Activated CD4-positive, alpha-beta memory T cell treated with anti-CD3 and anti-CD28 coated beads for 36 hours (primary cell): ENCODE data around the gene GARNL3. TPM values are rescaled to one million over a fixed set of nuclear protein-coding genes. Genes with fewer than 3 reads are reported as not detected.

Experiments
- CTCF ChIA-PET: fragments of 350-600 bp; sonication (Branson Sonifier 250); formaldehyde crosslinking; loops from one replicate; lab custom pipeline; 2021; ENCODE audit warnings: antibody characterized with exemption, inconsistent platforms; lab: Charles Lee
- POLR2A ChIA-PET: fragments of 350-600 bp; sonication (Branson Sonifier 250); formaldehyde crosslinking; loops from one replicate; lab custom pipeline; 2021; ENCODE audit warnings: antibody characterized with exemption; lab: Charles Lee
- DNase-seq: peaks from one replicate; pipeline ENCODE4 v3.0.0-alpha.2; 2020
- H3K27ac Mint-ChIP-seq: one replicate; pipeline ENCODE4 v1.8.0; 2021; ENCODE audit warnings: mixed read lengths
- H3K27me3 Mint-ChIP-seq: one replicate; pipeline ENCODE4 v1.8.0; 2021; ENCODE audit warnings: mixed read lengths
- H3K36me3 Mint-ChIP-seq: one replicate; pipeline ENCODE4 v1.8.0; 2021; ENCODE audit warnings: mixed read lengths
- H3K4me1 Mint-ChIP-seq: one replicate; pipeline ENCODE4 v1.8.0; 2021; ENCODE audit warnings: low read depth, mixed read lengths
- H3K4me3 Mint-ChIP-seq: one replicate; pipeline ENCODE4 v1.8.0; 2021; ENCODE audit warnings: mild to moderate bottlenecking, mixed read lengths
- H3K9me3 Mint-ChIP-seq: one replicate; pipeline ENCODE4 v1.8.0; 2021; ENCODE audit warnings: mixed read lengths
- intact Hi-C: fragments of 100-400 bp; cut with micrococcal nuclease; formaldehyde crosslinking; loops from one replicate; pipeline ENCODE4 v1.15.1; 2023
- total RNA-seq, 2 experiments: library from RNA; stranded (reverse); gene quantifications; one replicate each; pipeline ENCODE4 v1.2.3, GENCODE V29; 2021

GARNL3 gene
- 1 to 10 TPM; 3.5 to 3.9 TPM for total RNA-seq

- Mint-ChIP-seq H3K27me3 (no peaks in the 10 kb centered on the region), H3K9me3 (no peaks in the 10 kb centered on the region), H3K4me1 (peaks cover 3% of the 10 kb centered on the region), H3K4me3 (no peak within 1 kb of the TSS), H3K36me3 (no peaks in the 10 kb centered on the region), H3K27ac (no peak within 1 kb of the TSS)
- CTCF ChIA-PET = no interaction called here
- DNase-seq = no peak
- intact Hi-C loops = no loop called here
- POLR2A ChIA-PET = no interaction called here
These were observed at the start of gene GARNL3 for GRCh38 chr9:127264462-127265219. Gene GARNL3 (plus strand): TSS chr9:127264774. CDS start chr9:127264878, 104 bp downstream.

DNA sequence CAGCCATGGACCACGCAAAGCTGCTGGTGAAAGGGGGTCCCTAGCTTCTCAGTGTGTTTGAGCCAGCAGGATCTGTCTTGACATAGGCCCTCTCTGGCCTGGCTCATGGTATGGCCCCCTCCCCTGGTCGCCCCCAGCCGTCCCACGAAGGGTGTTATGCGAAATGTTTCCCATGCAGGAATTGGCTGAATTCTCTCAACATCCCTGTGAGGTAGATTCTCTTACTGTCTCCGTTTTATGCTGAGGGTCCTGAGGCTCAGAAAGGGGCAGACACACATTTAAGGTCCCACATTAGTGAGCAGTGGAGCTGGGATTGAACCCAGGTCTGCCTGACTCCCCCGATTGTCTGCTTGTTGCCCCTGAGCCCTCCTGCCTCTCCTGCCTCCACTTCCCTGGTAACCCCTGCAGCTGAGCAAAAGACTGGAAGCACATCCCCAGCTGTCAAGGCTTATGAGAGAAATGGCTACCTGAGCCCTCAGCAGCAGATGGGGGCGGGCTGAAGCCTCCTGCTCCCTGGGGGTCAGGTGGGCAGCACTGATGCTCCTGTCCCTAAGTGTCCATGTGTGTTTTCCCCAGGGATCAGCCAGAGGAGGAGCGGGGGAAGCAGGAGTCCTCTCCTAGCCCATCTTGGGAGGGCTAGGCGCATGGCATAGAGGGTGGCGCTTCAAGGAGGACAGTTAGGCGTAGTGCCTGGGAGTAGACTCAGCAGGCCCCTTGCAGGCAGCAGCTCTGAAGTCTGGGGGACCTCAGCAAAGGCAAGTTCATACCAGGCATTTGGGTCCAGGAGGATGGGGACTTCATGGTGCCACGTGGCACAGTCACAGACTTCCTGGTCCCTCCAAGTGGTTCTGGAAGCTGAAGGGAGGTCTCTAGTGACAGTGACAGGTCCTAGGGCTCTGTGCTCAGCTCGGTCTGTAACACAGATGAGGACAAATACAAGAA lies 49.0 kb upstream of the GARNL3 start:
- no peaks in the 10 kb centered on the region for H3K36me3 Mint-ChIP-seq
- no peaks in the 10 kb centered on the region for H3K9me3 Mint-ChIP-seq
- intact Hi-C loops = no loop called here
- CTCF ChIA-PET = interaction anchor here (0.8 to 2.8 kb wide), 18 partner anchors 10 to 520 kb away, joined by 3 to 25 read pairs (median 4); partner anchors contain the start of genes RALGPS1, SLC2A8, TOR2A and ZNF79
- H3K27me3 Mint-ChIP-seq = no peaks in the 10 kb centered on the region
- POLR2A ChIA-PET = interaction anchor here (1.1 kb wide), 1 partner anchor 9 kb away, joined by 4 read pairs; no protein-coding TSS in a partner anchor
- H3K4me1 Mint-ChIP-seq = peaks cover 7% of the 10 kb centered on the region
- H3K27ac Mint-ChIP-seq = no peak overlapping the region
- DNase-seq = peak; percentile 7
- H3K4me3 Mint-ChIP-seq = no peak overlapping the region

- no peak for DNase-seq
- Mint-ChIP-seq H3K27ac (no peak overlapping the region), H3K27me3 (no peaks in the 10 kb centered on the region), H3K36me3 (no peaks in the 10 kb centered on the region), H3K4me3 (no peak overlapping the region), H3K4me1 (peaks cover 9% of the 10 kb centered on the region), H3K9me3 (no peaks in the 10 kb centered on the region)
- CTCF ChIA-PET = interaction anchor here (2.8 kb wide), 1 partner anchor 9 kb away, joined by 25 read pairs; no protein-coding TSS in a partner anchor
- intact Hi-C loops = no loop called here
- POLR2A ChIA-PET = no interaction called here
These were observed 48.2 kb upstream of the GARNL3 start for GRCh38 chr9:127216210-127216887.

DNA sequence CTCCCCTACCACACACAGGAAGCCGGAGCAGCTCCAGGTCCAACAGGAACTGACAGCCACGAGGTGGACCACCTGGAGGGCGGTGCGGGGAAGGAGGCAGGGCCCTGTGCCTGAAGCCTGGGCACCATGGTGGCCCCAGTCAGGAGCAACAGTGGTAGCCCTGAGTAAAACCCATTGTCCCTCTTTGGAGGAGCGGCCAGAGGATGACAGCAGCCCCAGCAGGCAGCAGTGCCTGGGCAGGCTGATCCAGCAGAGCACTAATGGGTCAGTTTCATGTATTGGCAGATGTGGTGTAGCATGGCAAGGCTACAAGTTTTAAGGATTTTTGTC lies 47.7 kb upstream of the GARNL3 start:
- ChIA-PET CTCF (interaction anchor here (2.8 kb wide), 1 partner anchor 8 kb away, joined by 25 read pairs; no protein-coding TSS in a partner anchor), POLR2A (no interaction called here)
- intact Hi-C loops = no loop called here
- Mint-ChIP-seq H3K27me3 (no peaks in the 10 kb centered on the region), H3K36me3 (no peaks in the 10 kb centered on the region), H3K27ac (no peak overlapping the region), H3K4me3 (no peak overlapping the region), H3K9me3 (no peaks in the 10 kb centered on the region), H3K4me1 (peaks cover 10% of the 10 kb centered on the region)
- no peak for DNase-seq

DNA sequence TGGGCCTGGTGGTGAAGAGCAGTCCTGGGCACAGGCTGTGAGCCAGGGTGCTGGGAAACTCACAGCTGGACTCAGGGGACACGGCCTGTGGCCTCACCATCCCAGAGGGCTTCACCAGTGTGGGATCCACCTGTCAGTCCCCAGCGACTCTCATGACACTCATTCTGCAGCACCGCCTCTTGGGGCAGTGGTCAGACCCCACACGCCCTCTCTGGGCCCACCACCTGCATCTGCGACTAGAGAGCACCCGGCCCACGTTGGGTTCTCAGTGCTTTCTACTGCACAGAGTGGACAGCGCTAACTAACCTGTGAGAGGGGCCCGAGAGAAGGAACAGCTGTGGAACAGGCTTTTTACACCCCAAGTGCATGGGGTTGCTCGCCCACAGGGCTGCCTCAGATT lies 45.8 kb upstream of the GARNL3 start:
- DNase-seq = peak; percentile 5
- intact Hi-C loops = no loop called here
- Mint-ChIP-seq H3K36me3 (no peaks in the 10 kb centered on the region), H3K4me3 (no peak overlapping the region), H3K27ac (no peak overlapping the region), H3K9me3 (no peaks in the 10 kb centered on the region), H3K27me3 (no peaks in the 10 kb centered on the region), H3K4me1 (peaks cover 24% of the 10 kb centered on the region)
- ChIA-PET CTCF (no interaction called here), POLR2A (no interaction called here)

DNA sequence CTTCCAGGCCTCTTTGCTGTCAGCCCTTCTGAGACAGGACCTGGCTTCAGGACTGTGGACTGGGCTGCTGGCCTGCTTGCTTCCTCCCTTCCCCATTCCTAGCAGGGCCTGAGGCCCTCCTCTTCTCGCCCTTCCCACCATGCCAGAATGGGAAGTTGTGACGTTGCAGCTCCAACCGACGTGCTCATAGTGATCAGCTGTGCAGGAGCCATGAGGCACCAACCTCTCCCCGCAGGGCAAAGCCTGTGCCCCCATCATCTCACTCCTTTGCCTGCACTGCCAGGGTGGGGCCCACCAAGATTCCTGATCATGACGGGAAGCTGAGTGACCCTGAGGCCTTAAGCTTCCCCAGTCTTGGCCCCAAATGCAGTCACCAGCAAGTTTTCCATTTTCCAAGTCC lies 45.1 kb upstream of the GARNL3 start:
- Mint-ChIP-seq H3K27me3 (peaks cover 2% of the 10 kb centered on the region), H3K4me3 (no peak overlapping the region), H3K36me3 (peaks cover 2% of the 10 kb centered on the region), H3K27ac (no peak overlapping the region), H3K4me1 (peaks cover 28% of the 10 kb centered on the region), H3K9me3 (no peaks in the 10 kb centered on the region)
- intact Hi-C loops = no loop called here
- peak; percentile 5 for DNase-seq
- CTCF ChIA-PET = interaction anchor here (1.2 kb wide), 1 partner anchor 178 kb away, joined by 3 read pairs; the partner anchor contains the start of gene SLC2A8
- POLR2A ChIA-PET = no interaction called here

- no peak overlapping the region for H3K27ac Mint-ChIP-seq
- ChIA-PET POLR2A (no interaction called here), CTCF (no interaction called here)
- DNase-seq = peak; percentile 8
- H3K4me3 Mint-ChIP-seq = no peak overlapping the region
- no peaks in the 10 kb centered on the region for H3K9me3 Mint-ChIP-seq
- peaks cover 3% of the 10 kb centered on the region for H3K36me3 Mint-ChIP-seq
- intact Hi-C loops = no loop called here
- H3K4me1 Mint-ChIP-seq = peaks cover 32% of the 10 kb centered on the region
- H3K27me3 Mint-ChIP-seq = peaks cover 9% of the 10 kb centered on the region
These were observed 42.9 kb upstream of the GARNL3 start for GRCh38 chr9:127221695-127222094.

- Mint-ChIP-seq H3K4me3 (no peak overlapping the region), H3K36me3 (peaks cover 3% of the 10 kb centered on the region), H3K27me3 (peaks cover 10% of the 10 kb centered on the region), H3K27ac (no peak overlapping the region), H3K4me1 (peaks cover 32% of the 10 kb centered on the region), H3K9me3 (no peaks in the 10 kb centered on the region)
- POLR2A ChIA-PET = no interaction called here
- DNase-seq = no peak
- CTCF ChIA-PET = interaction anchor here (4.5 kb wide), 1 partner anchor 7 kb away, joined by 25 read pairs; no protein-coding TSS in a partner anchor
- intact Hi-C loops = no loop called here
These were observed 42.0 kb upstream of the GARNL3 start for GRCh38 chr9:127222388-127223095.

DNA sequence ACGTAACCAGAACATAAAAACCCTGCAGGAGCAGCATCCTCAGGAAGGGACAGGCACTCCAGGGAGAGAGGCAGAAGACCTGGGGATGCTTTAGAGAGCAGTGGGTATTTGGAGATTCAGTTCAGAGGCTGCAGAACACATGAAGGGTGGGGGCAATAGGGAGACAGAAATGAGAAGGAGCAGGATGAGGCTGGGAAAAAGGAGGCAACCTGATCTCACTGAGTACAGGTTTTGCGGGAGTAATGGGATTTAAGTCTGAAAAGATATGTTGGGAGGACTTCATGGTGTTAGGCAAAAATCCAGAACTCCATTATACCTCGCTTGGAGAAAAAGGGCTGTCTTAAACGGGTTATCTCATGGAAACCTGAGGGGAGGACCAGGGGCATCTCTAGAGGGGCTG lies 41.3 kb upstream of the GARNL3 start:
- DNase-seq = no peak
- H3K27me3 Mint-ChIP-seq = peaks cover 10% of the 10 kb centered on the region
- CTCF ChIA-PET = interaction anchor here (0.8 to 4.5 kb wide), 3 partner anchors 8 to 174 kb away, joined by 3 to 25 read pairs (median 4); partner anchors contain the start of gene SLC2A8
- no peaks in the 10 kb centered on the region for H3K9me3 Mint-ChIP-seq
- H3K36me3 Mint-ChIP-seq = peaks cover 3% of the 10 kb centered on the region
- intact Hi-C loops = no loop called here
- POLR2A ChIA-PET = no interaction called here
- H3K27ac Mint-ChIP-seq = no peak overlapping the region
- peaks cover 32% of the 10 kb centered on the region for H3K4me1 Mint-ChIP-seq
- H3K4me3 Mint-ChIP-seq = no peak overlapping the region

DNA sequence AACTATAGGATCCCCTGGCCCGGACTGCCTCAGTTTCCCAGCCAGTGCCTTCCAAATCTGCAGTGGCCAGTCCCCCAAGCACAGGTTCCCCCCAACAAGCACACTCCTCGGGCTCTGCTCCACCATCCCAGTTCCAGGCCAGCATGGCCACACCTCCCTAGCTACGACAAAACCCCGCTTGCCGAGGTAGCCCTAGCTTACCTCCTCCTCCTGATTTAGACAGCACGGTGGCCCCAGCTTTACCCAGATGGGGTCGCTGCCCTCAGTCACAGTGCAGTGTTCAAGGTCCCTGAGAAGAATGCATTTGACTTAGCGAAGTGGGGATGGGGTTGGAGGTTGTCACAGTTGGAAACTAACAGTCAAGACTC lies 40.8 kb upstream of the GARNL3 start:
- CTCF ChIA-PET = interaction anchor here (0.7 to 4.5 kb wide), 8 partner anchors 8 to 227 kb away, joined by 3 to 25 read pairs (median 4); partner anchors contain the start of genes LRSAM1, RPL12 and SLC2A8
- intact Hi-C loops = loop anchor here (1.0 to 2.0 kb wide), 3 partner anchors 22 to 227 kb away; partner anchors contain the start of genes LRSAM1 and RPL12

More for the DNA sequence above, 40.8 kb upstream of the GARNL3 start:
- POLR2A ChIA-PET = interaction anchor here (0.6 to 1.6 kb wide), 3 partner anchors 9 to 203 kb away, joined by 3 to 9 read pairs (median 4); no protein-coding TSS in a partner anchor
- H3K4me3 Mint-ChIP-seq = peak overlapping the region; percentile 78
- DNase-seq = no peak
- no peak overlapping the region for H3K27ac Mint-ChIP-seq
- H3K9me3 Mint-ChIP-seq = no peaks in the 10 kb centered on the region
- peaks cover 3% of the 10 kb centered on the region for H3K36me3 Mint-ChIP-seq
- peaks cover 10% of the 10 kb centered on the region for H3K27me3 Mint-ChIP-seq
- H3K4me1 Mint-ChIP-seq = peaks cover 32% of the 10 kb centered on the region
